ENCODE results near the gene SCYL3.

- TF ChIP-seq CTCF (conservative IDR thresholded peaks at IDR 0.05; ENCODE audit: low read depth, low read length), result no peak
- TF ChIP-seq EZH2 (IDR thresholded peaks at IDR 0.05; ENCODE audit: low read length, unreplicated experiment), result no peak
Measured at GRCh38 chr1:169892927-169893644, 610 bp downstream of the SCYL3 start.
